Uterus (tissue), 2 donors: ENCODE measurements around the gene DACT2.
"Not testable (repeated sequence)": the region's sequence is repeated elsewhere in the genome, so short reads cannot be mapped to it uniquely, and the experiment has no call there.

Experiments
- CTCF ChIP-seq, 4 experiments: fragments of 200-600 bp in 2 of 4; fragments of 450-650 bp in 2 of 4; sonication (generic) in 2 of 4; IDR thresholded peaks; one replicate each; pipeline ENCODE4 v1.5.1; 2016 to 2019; ENCODE audit warnings: antibody characterized with exemption in 4 of 4, mild to moderate bottlenecking in 2 of 4, moderate library complexity in 1 of 4
- POLR2A ChIP-seq, 2 donors: fragments of 450-650 bp; IDR thresholded peaks; one replicate each; pipeline ENCODE4 v1.6.1; 2016; ENCODE audit warnings: antibody characterized with exemption in 2 of 2, mild to moderate bottlenecking in 1 of 2, moderate library complexity in 1 of 2

GRCh38 chr6:168356872-168357271 lies 37.3 kb upstream of the DACT2 start:
- not testable (repeated sequence) for TF ChIP-seq POLR2A, CTCF (IDR thresholded peaks at IDR 0.05)
